ENCODE results near the gene MFAP4. TPM values are rescaled to one million over a fixed set of nuclear protein-coding genes. Genes with fewer than 3 reads are reported as not detected.

Gene MFAP4
- total RNA-seq, 1 experiment from 2014 or later, result 24.8 TPM

- Histone ChIP-seq H3K4me3 (ENCODE audit: insufficient read depth, low read depth, low read length) (no peak overlapping the region), H3K36me3 (replicated peaks; ENCODE audit: control insufficient read depth, insufficient read depth, low read length) (no peaks in the 10 kb centered on the region), H3K27me3 (ENCODE audit: control insufficient read depth, insufficient read depth, low read length) (no peaks in the 10 kb centered on the region)
- no peak for DNase-seq
These were observed 15.2 kb upstream of the MFAP4 start for GRCh38 chr17:19402171-19402570.

- DNase-seq, result peak; percentile 13
- H3K4me3 ChIP-seq (ENCODE audit: insufficient read depth, low read depth, low read length), result no peak overlapping the region
- no peaks in the 10 kb centered on the region for H3K27me3 ChIP-seq (ENCODE audit: control insufficient read depth, insufficient read depth, low read length)
- no peaks in the 10 kb centered on the region for H3K36me3 ChIP-seq (replicated peaks; ENCODE audit: control insufficient read depth, insufficient read depth, low read length)
These were observed 14.5 kb upstream of the MFAP4 start for GRCh38 chr17:19401321-19402010.

- H3K36me3 ChIP-seq (replicated peaks; ENCODE audit: control insufficient read depth, insufficient read depth, low read length), result no peaks in the 10 kb centered on the region
- no peak overlapping the region for H3K4me3 ChIP-seq (ENCODE audit: insufficient read depth, low read depth, low read length)
- H3K27me3 ChIP-seq (ENCODE audit: control insufficient read depth, insufficient read depth, low read length), result no peaks in the 10 kb centered on the region
- no peak for DNase-seq
These were observed 12.9 kb upstream of the MFAP4 start for GRCh38 chr17:19399750-19400450.

DNA sequence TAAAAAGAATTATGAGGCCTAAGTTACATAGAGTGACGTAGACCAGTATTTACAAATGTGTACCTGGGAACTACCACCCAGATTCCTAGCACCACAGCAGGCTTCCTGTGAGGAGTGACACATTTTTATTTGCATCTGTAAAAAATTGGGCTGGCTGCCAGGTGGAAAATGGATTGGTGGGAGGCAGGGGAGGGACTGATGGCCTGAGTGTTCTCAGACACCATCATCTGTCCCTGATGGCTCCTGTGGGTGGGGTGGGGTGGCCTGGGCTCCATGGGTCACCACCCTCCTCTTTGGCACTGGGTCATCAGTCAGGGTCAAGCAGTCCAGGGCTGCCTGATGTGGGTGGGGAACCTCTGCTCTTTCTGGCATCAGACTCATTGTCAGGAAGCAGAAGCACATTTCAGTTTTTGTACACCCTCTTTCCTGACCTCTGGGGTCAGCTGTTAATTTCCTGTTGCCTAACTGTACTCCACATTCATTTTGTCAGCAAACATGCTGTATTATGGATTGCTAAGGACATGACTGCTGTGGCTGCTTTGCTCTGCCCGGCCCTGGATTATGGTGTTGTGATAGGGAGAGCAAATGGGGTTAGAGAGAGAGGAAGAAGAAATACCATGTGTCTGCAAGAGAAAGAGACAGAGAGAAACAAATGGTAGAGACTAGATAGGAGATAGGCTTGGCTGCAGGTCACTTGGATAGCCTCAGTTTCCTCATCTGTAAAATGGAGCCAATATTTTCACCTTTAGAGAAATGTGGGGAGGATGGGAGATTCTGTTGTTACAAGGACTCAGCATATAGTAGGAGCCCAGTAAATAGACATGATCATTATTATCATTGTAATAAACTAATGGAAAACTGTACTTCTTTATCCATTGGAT, 11.6 kb upstream of the MFAP4 start:
- Histone ChIP-seq H3K27me3 (ENCODE audit: control insufficient read depth, insufficient read depth, low read length) (no peaks in the 10 kb centered on the region), H3K4me3 (ENCODE audit: insufficient read depth, low read depth, low read length) (no peak overlapping the region), H3K36me3 (replicated peaks; ENCODE audit: control insufficient read depth, insufficient read depth, low read length) (no peaks in the 10 kb centered on the region)
- no peak for DNase-seq

- DNase-seq, result peak; percentile 80
- Histone ChIP-seq H3K36me3 (replicated peaks; ENCODE audit: control insufficient read depth, insufficient read depth, low read length) (no peaks in the 10 kb centered on the region), H3K4me3 (ENCODE audit: insufficient read depth, low read depth, low read length) (no peak overlapping the region), H3K27me3 (ENCODE audit: control insufficient read depth, insufficient read depth, low read length) (no peaks in the 10 kb centered on the region)
These were observed 10.6 kb upstream of the MFAP4 start for GRCh38 chr17:19397556-19398041.

GRCh38 chr17:19392303-19392702, 5.3 kb upstream of the MFAP4 start:
- no peak overlapping the region for H3K4me3 ChIP-seq (ENCODE audit: insufficient read depth, low read depth, low read length)
- no peaks in the 10 kb centered on the region for H3K36me3 ChIP-seq (replicated peaks; ENCODE audit: control insufficient read depth, insufficient read depth, low read length)
- H3K27me3 ChIP-seq (ENCODE audit: control insufficient read depth, insufficient read depth, low read length), result no peaks in the 10 kb centered on the region
- DNase-seq, result no peak

DNA sequence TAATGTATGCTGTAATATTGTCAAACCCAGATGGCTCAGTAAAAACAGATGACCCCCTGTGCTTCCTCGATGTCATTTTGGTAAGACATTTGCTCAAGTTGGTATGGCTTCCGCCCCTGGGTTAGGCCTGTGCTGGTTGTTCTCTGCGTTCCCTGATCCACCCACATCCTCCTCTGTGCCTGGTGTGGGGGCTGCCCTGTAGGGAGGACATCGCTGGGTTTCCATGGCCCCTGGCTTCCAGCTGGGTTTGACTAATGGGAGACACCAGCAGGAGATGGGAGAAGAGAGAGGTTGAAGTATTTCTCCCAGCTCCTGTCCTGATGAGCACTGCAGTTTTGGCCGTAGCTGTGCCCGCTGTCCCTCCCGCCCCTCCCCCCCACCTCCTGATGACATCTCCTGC, 4.4 kb upstream of the MFAP4 start:
- DNase-seq, result no peak
- Histone ChIP-seq H3K27me3 (ENCODE audit: control insufficient read depth, insufficient read depth, low read length) (no peaks in the 10 kb centered on the region), H3K36me3 (replicated peaks; ENCODE audit: control insufficient read depth, insufficient read depth, low read length) (no peaks in the 10 kb centered on the region), H3K4me3 (ENCODE audit: insufficient read depth, low read depth, low read length) (no peak overlapping the region)

DNA sequence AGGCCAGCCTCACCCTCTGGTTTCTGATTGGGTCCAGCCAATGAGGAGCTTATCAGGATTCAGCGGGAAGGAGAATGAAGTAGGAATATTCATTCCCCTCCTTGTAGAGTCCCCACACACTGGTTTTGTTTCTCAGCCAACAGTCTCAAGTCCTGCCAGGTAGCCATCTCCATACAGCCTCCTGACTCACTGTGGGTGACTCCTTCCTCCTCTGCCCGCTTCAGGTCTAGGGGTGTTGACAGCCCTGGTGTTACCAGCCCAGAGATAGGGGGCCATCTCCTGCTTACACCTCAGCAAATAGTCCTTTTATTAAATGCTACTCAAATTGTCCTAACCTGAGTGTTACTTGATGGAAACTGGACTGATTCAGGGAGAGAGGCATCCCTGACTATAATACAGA, 4.0 kb upstream of the MFAP4 start:
- Histone ChIP-seq H3K4me3 (ENCODE audit: insufficient read depth, low read depth, low read length) (no peak overlapping the region), H3K36me3 (replicated peaks; ENCODE audit: control insufficient read depth, insufficient read depth, low read length) (no peaks in the 10 kb centered on the region; the same call in 1 of the 2 replicates), H3K27me3 (ENCODE audit: control insufficient read depth, insufficient read depth, low read length) (no peaks in the 10 kb centered on the region)

GRCh38 chr17:19388791-19389785, 2.1 kb upstream of the MFAP4 start:
- H3K27me3 ChIP-seq (ENCODE audit: control insufficient read depth, insufficient read depth, low read length), result no peaks in the 10 kb centered on the region
- DNase-seq, result no peak

More for the DNA sequence above, 4.0 kb upstream of the MFAP4 start:
- no peak for DNase-seq

GRCh38 chr17:19387921-19388521, 1.0 kb upstream of the MFAP4 start:
- Histone ChIP-seq H3K27me3 (ENCODE audit: control insufficient read depth, insufficient read depth, low read length) (no peaks in the 10 kb centered on the region), H3K4me3 (ENCODE audit: insufficient read depth, low read depth, low read length) (no peak overlapping the region), H3K36me3 (replicated peaks; ENCODE audit: control insufficient read depth, insufficient read depth, low read length) (peaks cover 13% of the 10 kb centered on the region)
- no peak for DNase-seq

More at GRCh38 chr17:19388791-19389785, 2.1 kb upstream of the MFAP4 start:
- peaks cover 5% of the 10 kb centered on the region for H3K36me3 ChIP-seq (replicated peaks; ENCODE audit: control insufficient read depth, insufficient read depth, low read length)
- H3K4me3 ChIP-seq (ENCODE audit: insufficient read depth, low read depth, low read length), result no peak overlapping the region

- DNase-seq, result peak; percentile 67
- H3K36me3 ChIP-seq (replicated peaks; ENCODE audit: control insufficient read depth, insufficient read depth, low read length), result peaks cover 21% of the 10 kb centered on the region
- no peaks in the 10 kb centered on the region for H3K27me3 ChIP-seq (ENCODE audit: control insufficient read depth, insufficient read depth, low read length)
- H3K4me3 ChIP-seq (ENCODE audit: insufficient read depth, low read depth, low read length), result peak overlapping the region; percentile 24
These were observed 700 bp downstream of the MFAP4 start for GRCh38 chr17:19386051-19386929.

GRCh38 chr17:19385521-19385983, 1.4 kb downstream of the MFAP4 start:
- Histone ChIP-seq H3K36me3 (replicated peaks; ENCODE audit: control insufficient read depth, insufficient read depth, low read length) (peaks cover 28% of the 10 kb centered on the region), H3K4me3 (ENCODE audit: insufficient read depth, low read depth, low read length) (no peak overlapping the region), H3K27me3 (ENCODE audit: control insufficient read depth, insufficient read depth, low read length) (no peaks in the 10 kb centered on the region)
- DNase-seq, result no peak
